Epithelial cell of esophagus (primary cell): ENCODE data around the gene FURIN.
"Not testable (repeated sequence)": the region's sequence is repeated elsewhere in the genome, so short reads cannot be mapped to it uniquely, and the experiment has no call there.

Source experiments
- DNase-seq: peaks from one replicate; pipeline ENCODE4 v3.0.0; 2010; ENCODE audit warnings: low read depth
- H3K4me3 ChIP-seq: 2 replicates; pipeline ENCODE4 v1.5.1; 2011; ENCODE audit warnings: mild to moderate bottlenecking, low read length, control low read depth
- TF ChIP-seq, protein P1 (sequence below): IDR thresholded peaks from 2 replicates; pipeline ENCODE4 v1.5.1; 2011; ENCODE audit warnings: low read depth, mild to moderate bottlenecking, low read length, control low read depth, inconsistent platforms; ENCODE audit not compliant: insufficient read depth; ENCODE audit errors: missing control alignments

FURIN gene

DNA sequence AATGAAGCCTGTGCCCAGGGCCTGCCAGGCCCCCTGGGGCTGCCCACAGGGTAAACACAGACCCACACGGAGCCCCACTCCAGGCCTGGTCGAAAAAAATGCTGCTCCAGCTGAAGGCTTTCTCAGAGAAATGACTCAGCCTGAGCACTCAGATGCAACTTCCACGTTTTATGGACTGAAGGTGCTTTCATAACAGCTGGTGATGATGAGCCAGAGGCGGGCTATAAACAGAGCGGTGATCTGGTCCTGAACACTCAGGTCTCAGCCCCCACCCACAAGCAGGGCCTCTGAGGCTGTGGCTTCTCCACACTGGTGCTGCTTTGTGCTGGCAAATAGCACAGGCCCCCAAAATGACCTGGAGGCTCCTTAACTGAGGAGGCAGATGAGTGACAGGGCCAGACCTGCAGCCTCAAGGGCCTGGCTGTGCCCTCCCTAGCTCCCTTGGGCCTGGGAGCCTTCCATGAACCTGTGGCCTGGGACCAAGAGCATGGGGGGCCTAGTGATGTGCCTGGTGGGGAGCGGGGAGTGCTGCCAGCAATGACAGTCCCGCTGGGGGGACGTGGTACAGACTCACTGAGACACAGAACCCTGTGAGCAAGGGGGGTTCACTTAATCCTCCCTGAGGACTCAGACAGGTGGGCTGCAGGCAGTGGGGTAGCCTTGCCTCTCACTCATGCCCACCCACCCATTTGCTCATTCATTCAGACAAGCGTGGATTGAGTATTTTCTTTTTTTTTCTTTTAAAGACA lies 23.0 kb upstream of the FURIN start:
- TF ChIP-seq, protein P1, sequence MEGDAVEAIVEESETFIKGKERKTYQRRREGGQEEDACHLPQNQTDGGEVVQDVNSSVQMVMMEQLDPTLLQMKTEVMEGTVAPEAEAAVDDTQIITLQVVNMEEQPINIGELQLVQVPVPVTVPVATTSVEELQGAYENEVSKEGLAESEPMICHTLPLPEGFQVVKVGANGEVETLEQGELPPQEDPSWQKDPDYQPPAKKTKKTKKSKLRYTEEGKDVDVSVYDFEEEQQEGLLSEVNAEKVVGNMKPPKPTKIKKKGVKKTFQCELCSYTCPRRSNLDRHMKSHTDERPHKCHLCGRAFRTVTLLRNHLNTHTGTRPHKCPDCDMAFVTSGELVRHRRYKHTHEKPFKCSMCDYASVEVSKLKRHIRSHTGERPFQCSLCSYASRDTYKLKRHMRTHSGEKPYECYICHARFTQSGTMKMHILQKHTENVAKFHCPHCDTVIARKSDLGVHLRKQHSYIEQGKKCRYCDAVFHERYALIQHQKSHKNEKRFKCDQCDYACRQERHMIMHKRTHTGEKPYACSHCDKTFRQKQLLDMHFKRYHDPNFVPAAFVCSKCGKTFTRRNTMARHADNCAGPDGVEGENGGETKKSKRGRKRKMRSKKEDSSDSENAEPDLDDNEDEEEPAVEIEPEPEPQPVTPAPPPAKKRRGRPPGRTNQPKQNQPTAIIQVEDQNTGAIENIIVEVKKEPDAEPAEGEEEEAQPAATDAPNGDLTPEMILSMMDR, result no peak
- H3K4me3 ChIP-seq, result no peak overlapping the region
- DNase-seq, result peak; percentile 90

DNA sequence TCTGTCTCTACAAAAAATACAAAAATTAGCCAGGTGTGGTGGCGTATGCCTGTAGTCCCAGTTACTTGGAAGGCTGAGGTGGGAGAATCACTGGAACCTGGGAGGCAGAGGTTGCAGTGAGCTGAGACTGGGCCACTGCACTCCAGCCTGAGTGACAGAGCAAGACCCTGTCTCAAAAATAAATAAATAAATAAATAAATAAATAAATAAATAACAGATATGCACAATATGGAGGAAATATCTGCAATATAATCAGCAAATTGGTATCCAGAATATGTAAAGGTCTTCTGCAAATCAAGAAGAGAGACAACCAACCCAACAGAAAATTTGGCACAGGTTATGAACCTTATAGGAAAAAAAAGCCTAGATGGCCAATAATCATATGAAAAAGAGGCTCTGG lies 19.0 kb upstream of the FURIN start:
- not testable (repeated sequence) for DNase-seq, H3K4me3 ChIP-seq

DNA sequence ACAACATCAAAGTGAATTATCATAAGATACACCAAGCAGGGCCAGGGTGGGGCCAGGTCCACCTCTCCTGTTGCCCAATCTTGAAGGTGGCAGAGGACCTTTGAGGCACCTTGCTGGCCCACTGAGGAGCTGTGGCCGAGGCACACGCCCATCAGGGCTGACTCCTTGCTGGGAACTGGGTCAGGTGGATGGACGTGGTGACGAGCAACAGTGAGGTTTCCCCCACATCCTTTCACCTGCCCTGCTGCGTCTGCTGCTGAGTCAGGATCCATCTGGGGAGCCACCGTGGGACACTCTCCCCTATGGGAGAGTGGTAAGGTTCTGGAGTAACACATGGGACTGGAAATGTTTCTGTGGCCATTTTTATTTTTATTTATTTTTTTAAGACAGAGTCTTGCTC lies 17.3 kb upstream of the FURIN start:
- DNase-seq, result no peak
- TF ChIP-seq, protein P1, result no peak
- H3K4me3 ChIP-seq, result no peak overlapping the region

DNA sequence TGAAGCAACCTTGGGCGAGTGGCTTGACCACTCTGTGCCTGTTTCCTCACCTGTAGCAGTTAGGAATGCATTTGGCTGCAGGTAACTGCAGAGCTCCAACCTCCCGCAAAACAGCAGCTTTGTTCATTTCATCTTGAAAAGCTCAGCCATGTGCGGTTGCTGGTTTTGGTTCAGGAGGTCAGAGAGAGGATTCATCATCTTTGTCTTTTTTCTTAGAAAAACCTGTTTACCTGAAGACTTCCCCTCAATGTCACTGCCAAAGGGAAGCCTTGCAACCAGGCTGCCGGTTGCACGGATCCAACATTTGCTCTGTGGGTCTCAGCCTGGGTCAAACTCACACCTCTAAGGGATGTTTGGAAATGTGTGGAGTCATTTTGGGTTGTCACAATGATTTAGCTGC lies 16.4 kb upstream of the FURIN start:
- TF ChIP-seq, protein P1, result no peak
- no peak overlapping the region for H3K4me3 ChIP-seq
- no peak for DNase-seq

DNA sequence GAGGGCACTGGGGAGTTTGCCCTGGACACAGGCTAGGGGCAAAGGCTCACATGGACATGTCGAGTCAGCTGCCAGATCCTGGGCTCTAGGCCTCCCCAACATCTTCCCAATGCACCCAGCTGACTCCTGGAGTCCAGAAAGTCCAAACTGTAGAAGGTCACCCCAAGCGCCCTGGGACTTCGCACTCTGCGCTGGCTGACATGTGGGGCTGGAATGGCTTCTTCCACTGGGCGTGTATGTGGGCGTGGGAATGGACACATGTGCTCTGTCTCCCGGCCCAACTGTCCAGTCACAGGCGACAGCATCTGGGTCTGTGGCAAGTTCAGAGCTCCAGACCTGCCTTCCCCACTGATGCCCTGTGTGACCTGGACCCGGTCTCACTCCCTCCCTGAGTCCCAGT lies 13.2 kb upstream of the FURIN start:
- TF ChIP-seq, protein P1, result no peak
- DNase-seq, result no peak
- no peak overlapping the region for H3K4me3 ChIP-seq

DNA sequence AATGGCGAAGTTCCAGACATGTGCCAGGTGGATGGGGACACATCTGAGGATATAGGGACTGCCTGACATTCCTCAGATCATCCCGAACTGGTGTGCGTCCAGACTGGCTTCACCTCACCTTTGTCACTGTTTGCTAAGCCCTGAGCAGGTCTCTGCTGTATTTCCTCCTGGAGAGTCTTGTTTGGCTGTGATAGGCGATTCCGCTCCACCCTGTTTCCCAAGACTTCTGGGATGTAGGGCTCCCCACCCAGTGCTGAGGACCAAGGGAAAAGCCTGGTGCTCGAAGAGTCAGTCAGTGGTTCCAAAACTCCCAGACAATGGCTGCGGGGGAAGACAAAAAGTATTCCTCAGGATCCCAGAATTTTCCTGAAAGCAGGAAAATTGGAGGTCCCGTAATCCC lies 11.1 kb upstream of the FURIN start:
- DNase-seq, result no peak
- TF ChIP-seq, protein P1, result no peak
- H3K4me3 ChIP-seq, result no peak overlapping the region

DNA sequence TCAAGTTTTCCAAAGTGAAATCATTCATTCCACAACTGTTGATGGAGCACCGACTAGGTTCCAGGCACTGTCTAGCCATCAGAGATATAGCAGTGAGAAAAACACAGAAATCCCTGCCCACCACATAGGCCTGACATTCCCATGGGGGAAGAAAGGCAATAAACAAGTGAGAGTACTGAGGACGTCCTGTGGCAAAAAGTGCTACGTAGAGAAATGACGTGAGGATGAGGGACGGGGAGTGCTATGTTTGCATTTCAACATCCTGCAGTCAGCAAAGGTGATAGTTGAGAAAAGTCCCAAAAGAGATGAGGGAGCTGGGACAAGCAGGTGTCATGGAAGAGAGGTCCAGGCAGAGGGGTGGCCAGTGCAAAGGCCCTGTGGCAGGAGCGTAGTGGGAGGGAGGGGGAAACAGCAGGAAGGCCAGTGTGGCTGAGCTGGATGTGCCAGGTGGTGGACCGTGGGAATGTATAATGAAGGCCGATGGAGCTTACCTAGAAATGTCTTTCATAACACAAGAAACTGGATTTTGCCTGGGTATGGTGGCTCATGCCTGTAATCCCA lies 10.4 kb upstream of the FURIN start:
- no peak overlapping the region for H3K4me3 ChIP-seq
- TF ChIP-seq, protein P1, result no peak
- DNase-seq, result no peak
